Left lung (tissue), 10 donors: ENCODE data around the gene HMX1. TPM values are rescaled to one million over a fixed set of nuclear protein-coding genes. Genes with fewer than 3 reads are reported as not detected.

Experiments used
- ATAC-seq: fragments of 200-7000 bp; cut with Tn5 transposase; one replicate; pipeline ENCODE4 v1.9.1; 2020; ENCODE audit warnings: moderate library complexity
- DNase-seq, 4 donors: peaks; one replicate each; pipeline ENCODE4 v3.0.0-alpha.2; 2013 to 2020
- H3K27ac ChIP-seq, 2 donors: fragments of 200-600 bp; sonication (generic) in 1 of 2; one replicate each; pipeline versions ENCODE4 v1.5.0 to v1.8.0; 2020 to 2021
- H3K27me3 ChIP-seq, 2 donors: fragments of 200-600 bp; sonication (generic) in 1 of 2; one replicate each; pipeline versions ENCODE4 v1.5.0 to v1.8.0; 2020 to 2021
- H3K36me3 ChIP-seq, 2 donors: fragments of 200-600 bp; sonication (generic) in 1 of 2; one replicate each; pipeline versions ENCODE4 v1.5.0 to v1.8.0; 2020 to 2021
- H3K4me1 ChIP-seq, 2 donors: fragments of 200-600 bp; one replicate each; pipeline ENCODE4 v1.8.0; 2021
- H3K4me3 ChIP-seq, 2 donors: fragments of 200-600 bp; sonication (generic) in 1 of 2; one replicate each; pipeline versions ENCODE4 v1.5.0 to v1.8.0; 2020 to 2021; ENCODE audit warnings: mild to moderate bottlenecking in 1 of 2
- H3K9me3 ChIP-seq, 2 donors: fragments of 200-600 bp; sonication (generic) in 1 of 2; one replicate each; pipeline versions ENCODE4 v1.5.0 to v1.8.0; 2020 to 2021
- intact Hi-C, 2 donors: fragments of 100-400 bp; cut with DNase I; formaldehyde crosslinking; loops; one replicate each; pipeline versions ENCODE4 v1.11.2 to v1.14.2; 2022
- polyA plus RNA-seq, 6 donors: library from polyadenylated mRNA; unstranded; fragments of 120-200 nt; gene quantifications; one replicate each; pipeline ENCODE4 v1.2.1, GENCODE V29; 2013; ENCODE audit not compliant: insufficient read length in 6 of 6
- total RNA-seq, 2 donors: library from RNA; stranded (reverse); fragmentation: NEBNext Ultra II Directional; extraction: Animal tissue kit (Norgen Biotek cat#: 25700); gene quantifications; one replicate each; pipeline ENCODE4 v1.2.1, GENCODE V29; 2021
- TF ChIP-seq, protein P1 (sequence below), 2 donors: fragments of 200-600 bp; sonication (generic) in 1 of 2; IDR thresholded peaks; one replicate each; pipeline versions ENCODE4 v1.5.0 to v1.8.0; 2021; ENCODE audit warnings: antibody characterized with exemption in 2 of 2
- donor health status: DM: no; HTN: yes; CAD: no.
- donor health status: DM: no; HTN: no; CAD: no.

Gene HMX1
- total and polyA plus RNA-seq, 8 donors, result not detected

DNA sequence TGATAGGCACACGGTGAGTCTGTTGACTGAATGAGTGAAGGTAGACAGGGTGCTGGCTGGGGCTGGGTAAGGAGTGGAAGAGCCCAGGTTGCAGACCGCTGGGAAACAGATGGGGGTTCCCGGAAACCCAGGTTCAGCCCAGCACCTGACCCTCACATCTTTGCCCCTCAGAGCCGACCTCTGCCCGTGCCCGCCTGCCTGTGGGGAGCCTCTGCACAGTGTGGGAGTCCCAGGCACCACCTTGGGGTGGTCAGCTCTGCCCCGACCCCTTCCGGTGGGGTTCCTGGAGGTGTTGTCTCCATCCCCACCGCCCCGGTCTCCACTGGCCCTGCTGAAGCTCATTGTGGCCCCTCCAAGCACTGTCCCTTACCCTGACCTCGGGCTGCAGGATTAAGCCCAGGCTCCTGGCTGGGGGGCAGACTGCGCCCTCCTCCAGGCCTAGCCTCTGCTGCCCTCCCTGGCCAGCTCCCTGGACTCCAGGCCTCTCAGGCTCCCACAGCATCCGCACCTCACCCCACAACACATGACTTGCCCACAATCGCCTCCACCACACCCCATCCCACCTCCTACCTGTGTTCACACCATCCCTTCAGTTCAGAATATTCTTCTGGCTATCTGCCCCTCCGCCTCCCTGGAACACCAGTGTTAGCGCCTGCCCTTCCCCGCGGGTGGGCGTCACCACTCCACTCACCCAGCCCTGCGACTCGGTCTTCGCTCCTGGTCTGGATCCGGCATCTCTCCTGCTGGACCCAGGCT is 21.4 kb downstream of the HMX1 start:
- DNase-seq, result peak in 1 of 4 donors; percentile 55
- intact Hi-C loops, result no loop called here
- TF ChIP-seq, protein P1, sequence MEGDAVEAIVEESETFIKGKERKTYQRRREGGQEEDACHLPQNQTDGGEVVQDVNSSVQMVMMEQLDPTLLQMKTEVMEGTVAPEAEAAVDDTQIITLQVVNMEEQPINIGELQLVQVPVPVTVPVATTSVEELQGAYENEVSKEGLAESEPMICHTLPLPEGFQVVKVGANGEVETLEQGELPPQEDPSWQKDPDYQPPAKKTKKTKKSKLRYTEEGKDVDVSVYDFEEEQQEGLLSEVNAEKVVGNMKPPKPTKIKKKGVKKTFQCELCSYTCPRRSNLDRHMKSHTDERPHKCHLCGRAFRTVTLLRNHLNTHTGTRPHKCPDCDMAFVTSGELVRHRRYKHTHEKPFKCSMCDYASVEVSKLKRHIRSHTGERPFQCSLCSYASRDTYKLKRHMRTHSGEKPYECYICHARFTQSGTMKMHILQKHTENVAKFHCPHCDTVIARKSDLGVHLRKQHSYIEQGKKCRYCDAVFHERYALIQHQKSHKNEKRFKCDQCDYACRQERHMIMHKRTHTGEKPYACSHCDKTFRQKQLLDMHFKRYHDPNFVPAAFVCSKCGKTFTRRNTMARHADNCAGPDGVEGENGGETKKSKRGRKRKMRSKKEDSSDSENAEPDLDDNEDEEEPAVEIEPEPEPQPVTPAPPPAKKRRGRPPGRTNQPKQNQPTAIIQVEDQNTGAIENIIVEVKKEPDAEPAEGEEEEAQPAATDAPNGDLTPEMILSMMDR (IDR thresholded peaks at IDR 0.05), result no peak
- Histone ChIP-seq H3K4me3 (no peak overlapping the region), H3K27me3 (peaks cover 16 to 100% of the 10 kb centered on the region in 2 donors), H3K4me1 (no peaks in the 10 kb centered on the region), H3K9me3 (peaks cover 0 to 5% of the 10 kb centered on the region in 2 donors), H3K27ac (no peak overlapping the region), H3K36me3 (no peaks in the 10 kb centered on the region)
- ATAC-seq, result no peak

DNA sequence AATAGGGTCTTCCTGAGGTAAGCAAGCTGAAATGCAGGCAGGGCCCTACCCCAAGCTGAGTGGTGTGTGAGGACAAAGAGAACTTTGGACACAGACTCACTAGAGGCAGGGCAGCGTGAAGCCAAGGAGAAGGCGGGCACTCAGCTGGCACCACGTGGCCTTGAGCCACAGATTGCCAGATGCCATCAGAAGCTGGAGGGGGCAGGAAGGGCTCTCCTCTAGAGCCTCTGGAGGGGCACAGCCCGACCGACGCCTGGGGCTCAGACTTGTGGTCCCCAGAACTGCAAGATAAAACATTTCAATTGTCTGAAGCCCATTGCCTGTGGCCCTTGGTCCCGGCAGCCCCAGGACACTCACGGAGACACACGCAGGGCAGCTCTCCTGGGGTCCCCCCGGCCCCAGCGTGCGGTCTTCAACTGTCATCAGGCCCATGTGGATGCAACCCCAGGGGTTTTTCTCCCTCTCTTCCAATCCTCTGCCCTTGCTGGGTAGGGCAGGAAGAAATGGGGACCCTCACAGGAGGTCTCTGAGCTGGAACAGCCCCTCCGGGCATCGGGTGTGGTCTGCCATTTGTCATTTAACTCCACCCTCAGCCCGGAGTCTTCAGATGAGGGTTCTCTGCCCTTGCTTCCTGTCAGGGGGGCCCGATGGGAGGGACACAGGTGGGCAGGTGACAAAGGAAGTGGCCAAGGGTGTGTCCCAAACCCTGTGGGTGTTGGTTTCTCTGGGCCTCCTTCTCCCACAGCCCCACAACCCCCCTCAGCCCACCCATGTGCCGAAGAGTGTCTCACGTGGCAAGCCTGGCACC is 22.2 kb downstream of the HMX1 start:
- Histone ChIP-seq H3K27ac (no peak overlapping the region), H3K9me3 (peaks cover 0 to 5% of the 10 kb centered on the region in 2 donors), H3K27me3 (peaks cover 8 to 100% of the 10 kb centered on the region in 2 donors), H3K4me1 (no peaks in the 10 kb centered on the region), H3K36me3 (no peaks in the 10 kb centered on the region), H3K4me3 (no peak overlapping the region)
- intact Hi-C loops, result no loop called here
- DNase-seq (peak in 2 of 4 donors; percentile 19 to 55), ATAC-seq (no peak)
- TF ChIP-seq, protein P1 (IDR thresholded peaks at IDR 0.05), result no peak

DNA sequence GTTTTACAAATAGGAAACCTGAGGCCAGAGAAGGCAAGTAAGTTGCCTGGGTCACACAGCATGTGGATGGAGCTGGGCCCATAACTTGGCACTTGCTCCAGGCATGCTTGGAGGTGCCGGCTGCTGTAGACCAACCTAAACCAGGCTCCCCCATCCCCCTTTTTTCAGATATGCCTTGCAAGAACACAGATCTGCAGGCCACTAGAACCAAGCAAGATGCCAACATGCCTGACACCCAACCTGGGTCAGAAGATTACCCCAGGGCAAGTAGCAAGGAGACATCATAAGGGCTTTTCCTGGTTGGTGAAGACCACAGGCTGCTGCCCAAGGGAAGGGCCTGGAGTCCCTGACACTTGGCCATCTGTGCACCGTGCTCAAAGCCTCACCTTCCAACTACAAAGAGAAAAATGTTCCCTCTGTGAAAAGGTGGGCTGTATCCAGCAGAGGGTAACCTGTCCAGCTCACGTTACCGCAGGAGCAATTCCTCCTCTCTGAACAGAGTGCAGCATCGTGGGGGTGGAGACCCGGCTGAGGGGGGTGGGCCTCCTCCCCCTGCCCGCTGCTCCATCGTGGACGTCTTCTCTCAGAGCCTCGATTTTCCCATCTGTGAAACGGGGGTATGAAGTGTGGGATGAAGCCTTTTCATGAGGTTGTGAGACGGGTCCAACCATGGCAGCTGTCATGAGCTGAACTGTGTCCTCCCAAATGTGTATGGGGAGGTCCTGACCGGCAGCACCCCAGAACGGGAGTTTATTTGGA is 23.0 kb downstream of the HMX1 start:
- Histone ChIP-seq H3K4me3 (no peak overlapping the region), H3K27ac (no peak overlapping the region), H3K4me1 (no peaks in the 10 kb centered on the region), H3K36me3 (no peaks in the 10 kb centered on the region), H3K27me3 (peaks cover under 1 to 92% of the 10 kb centered on the region in 2 donors), H3K9me3 (peaks cover 0 to 5% of the 10 kb centered on the region in 2 donors)
- no peak for ATAC-seq
- intact Hi-C loops, result no loop called here
- peak in 2 of 4 donors; percentile 19 to 42 for DNase-seq
- TF ChIP-seq, protein P1 (IDR thresholded peaks at IDR 0.05), result no peak

DNA sequence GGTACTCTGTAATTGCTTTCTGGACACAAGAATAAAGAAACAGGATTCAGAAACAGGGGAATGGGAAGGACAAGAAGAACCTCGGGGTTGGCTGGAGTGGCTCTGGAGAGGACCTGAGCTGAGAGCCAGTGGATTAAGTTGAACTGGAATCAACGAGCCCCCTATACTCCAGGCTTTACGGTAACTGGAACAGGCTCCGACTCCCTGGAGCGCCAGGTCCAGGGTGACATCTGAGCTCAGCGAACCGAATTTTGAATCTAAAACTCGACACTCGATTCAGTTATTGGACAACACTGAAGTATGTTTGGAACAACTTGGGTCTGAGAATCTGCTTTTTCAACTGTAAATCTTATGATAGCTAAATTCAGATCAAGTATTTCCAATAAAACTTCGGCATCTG is 23.9 kb downstream of the HMX1 start:
- ATAC-seq (no peak), DNase-seq (peak in 1 of 4 donors; percentile 16)
- no peak overlapping the region for H3K4me3 ChIP-seq
- no peak overlapping the region for H3K27ac ChIP-seq
- no peaks in the 10 kb centered on the region for H3K4me1 ChIP-seq
- no peaks in the 10 kb centered on the region for H3K36me3 ChIP-seq
- peaks cover 0 to 3% of the 10 kb centered on the region in 2 donors for H3K9me3 ChIP-seq
- H3K27me3 ChIP-seq, result peaks cover 0 to 83% of the 10 kb centered on the region in 2 donors
- TF ChIP-seq, protein P1 (IDR thresholded peaks at IDR 0.05), result no peak
- intact Hi-C loops, result no loop called here
